GM12878 (cell line): ENCODE measurements around the gene GRK5.

Source experiments
- CHD2 ChIP-seq: IDR thresholded peaks from 2 replicates; pipeline ENCODE4 v1.6.1; 2011; ENCODE audit warnings: low read depth, low read length, improper control_type of control experiment, borderline replicate concordance
- CTCF ChIP-seq, 3 experiments: IDR thresholded peaks in 2 of 3; conservative IDR thresholded peaks in 1 of 3; 2 replicates each; pipeline ENCODE4 v1.5.1; 2011; ENCODE audit warnings: low read depth in 3 of 3, low read length in 3 of 3, mild to moderate bottlenecking in 3 of 3, control low read depth in 2 of 3, moderate library complexity in 2 of 3, inconsistent platforms in 1 of 3, mixed read lengths in 1 of 3; ENCODE audit not compliant: control insufficient read depth in 2 of 3, insufficient read depth in 1 of 3; ENCODE audit errors: extremely low read depth in 1 of 3
- EP300 ChIP-seq, 2 experiments: fragments of 150-350 bp in 1 of 2; IDR thresholded peaks; 2 replicates each; pipeline ENCODE4 v1.6.1; 2011 to 2012; ENCODE audit warnings: low read depth in 2 of 2, low read length in 2 of 2, borderline replicate concordance in 1 of 2, improper control_type of control experiment in 1 of 2, inconsistent platforms in 1 of 2; ENCODE audit not compliant: control insufficient read depth in 1 of 2
- EZH2 ChIP-seq: IDR thresholded peaks from 2 replicates; pipeline ENCODE4 v1.6.1; 2012; ENCODE audit warnings: low read depth, mild to moderate bottlenecking, control low read depth, inconsistent platforms, low read length, borderline replicate concordance; ENCODE audit not compliant: control insufficient read depth
- GABPA ChIP-seq: IDR thresholded peaks from 2 replicates; pipeline ENCODE4 v1.6.1; 2014; ENCODE audit warnings: antibody characterized with exemption, low read depth, mild to moderate bottlenecking, inconsistent platforms
- HDAC6 ChIP-seq: fragments of 200-600 bp; sonication (generic); IDR thresholded peaks from one replicate; pipeline ENCODE4 v1.8.0; 2017; ENCODE audit warnings: antibody characterized with exemption; ENCODE audit not compliant: unreplicated experiment
- NRF1 ChIP-seq: conservative IDR thresholded peaks from 2 replicates; pipeline ENCODE4 v1.6.1; 2011; ENCODE audit warnings: mild to moderate bottlenecking, low read depth, low read length, improper control_type of control experiment
- POLR2A ChIP-seq: IDR thresholded peaks from 2 replicates; pipeline ENCODE4 v1.6.1; 2011; ENCODE audit warnings: low read depth, mild to moderate bottlenecking, low read length
- POLR2AphosphoS5 ChIP-seq: IDR thresholded peaks from 2 replicates; pipeline ENCODE4 v1.6.1; 2011; ENCODE audit warnings: mild to moderate bottlenecking, low read length, inconsistent platforms
- RFX5 ChIP-seq: IDR thresholded peaks from 2 replicates; pipeline ENCODE4 v1.6.1; 2011; ENCODE audit warnings: low read depth, low read length, improper control_type of control experiment
- SREBF1 ChIP-seq: IDR thresholded peaks from 2 replicates; pipeline ENCODE4 v1.6.1; 2012; ENCODE audit warnings: mild to moderate bottlenecking, low read length
- TCF3 ChIP-seq: IDR thresholded peaks from 2 replicates; pipeline ENCODE4 v1.6.1; 2012; ENCODE audit warnings: low read depth, mild to moderate bottlenecking, low read length, borderline replicate concordance; ENCODE audit not compliant: insufficient read depth
- TCF7 ChIP-seq: IDR thresholded peaks from 2 replicates; pipeline ENCODE4 v1.6.1; 2014; ENCODE audit warnings: antibody characterized with exemption, borderline replicate concordance
- ZBTB11 ChIP-seq: fragments of 450-650 bp; formaldehyde crosslinking; IDR thresholded peaks from 2 replicates; pipeline ENCODE4 v1.5.0; 2022; ENCODE audit warnings: mild to moderate bottlenecking, missing genetic modification characterization

- TF ChIP-seq GABPA = no peak
- no peak for TF ChIP-seq HDAC6
- TF ChIP-seq EZH2 = no peak
- TF ChIP-seq NRF1 = no peak
- TF ChIP-seq CTCF (IDR thresholded peaks at IDR 0.05 in 2 of 3, conservative IDR thresholded peaks at IDR 0.05 in 1 of 3; ENCODE audit: control insufficient read depth in 2 of 3, extremely low read depth in 1 of 3, insufficient read depth in 1 of 3, low read depth in 3 of 3, low read length in 3 of 3) = no peak
- TF ChIP-seq EP300 (IDR thresholded peaks at IDR 0.05; ENCODE audit: borderline replicate concordance in 1 of 2, control insufficient read depth in 1 of 2, low read depth in 2 of 2, low read length in 2 of 2) = no peak
- TF ChIP-seq ZBTB11 = no peak
- no peak for TF ChIP-seq CHD2
- TF ChIP-seq TCF3 = no peak
- no peak for TF ChIP-seq POLR2AphosphoS5
- no peak for TF ChIP-seq RFX5
- no peak for TF ChIP-seq TCF7
- no peak for TF ChIP-seq POLR2A
- no peak for TF ChIP-seq SREBF1
Observed at GRCh38 chr10:119452396-119452795, 245.0 kb downstream of the GRK5 start.
